Dedifferentiated amniotic fluid mesenchymal stem cell (primary cell): ENCODE data around the gene FEZF2.

ENCODE experiments used
- DNase-seq: peaks from one replicate; pipeline ENCODE4 v3.0.0-alpha.2; 2016; ENCODE audit errors: extremely low spot score

FEZF2 gene

DNA sequence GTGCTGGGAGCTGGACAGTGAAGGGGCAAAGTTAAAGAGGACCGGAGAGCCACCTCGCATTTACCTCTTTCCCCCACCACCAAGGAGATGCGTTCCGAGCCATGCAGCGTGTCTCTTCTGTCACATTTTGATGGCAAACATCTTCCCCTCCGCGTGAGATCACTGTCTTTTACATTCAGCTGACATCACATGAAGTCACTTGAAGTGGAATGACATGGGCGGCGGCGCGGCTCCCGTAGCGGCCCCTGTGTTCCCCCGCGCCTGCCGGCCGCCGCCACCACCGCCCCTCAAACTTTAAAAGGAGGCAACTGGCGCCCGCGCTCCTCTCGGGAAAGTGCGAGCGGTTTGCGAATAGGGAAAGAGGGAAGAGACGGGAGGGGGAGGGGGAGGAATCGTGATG is at the start of gene FEZF2:
Gene FEZF2, minus strand, starts transcription at position 336 of the 400 bp plus-strand sequence. CDS start 682 bp downstream, outside the sequence.
- DNase-seq: no peak

- DNase-seq: no peak
These were observed 47.9 kb upstream of the FEZF2 start for GRCh38 chr3:62421207-62421606.

- DNase-seq: no peak
These were observed 42.8 kb upstream of the FEZF2 start for GRCh38 chr3:62416144-62416543.

DNA sequence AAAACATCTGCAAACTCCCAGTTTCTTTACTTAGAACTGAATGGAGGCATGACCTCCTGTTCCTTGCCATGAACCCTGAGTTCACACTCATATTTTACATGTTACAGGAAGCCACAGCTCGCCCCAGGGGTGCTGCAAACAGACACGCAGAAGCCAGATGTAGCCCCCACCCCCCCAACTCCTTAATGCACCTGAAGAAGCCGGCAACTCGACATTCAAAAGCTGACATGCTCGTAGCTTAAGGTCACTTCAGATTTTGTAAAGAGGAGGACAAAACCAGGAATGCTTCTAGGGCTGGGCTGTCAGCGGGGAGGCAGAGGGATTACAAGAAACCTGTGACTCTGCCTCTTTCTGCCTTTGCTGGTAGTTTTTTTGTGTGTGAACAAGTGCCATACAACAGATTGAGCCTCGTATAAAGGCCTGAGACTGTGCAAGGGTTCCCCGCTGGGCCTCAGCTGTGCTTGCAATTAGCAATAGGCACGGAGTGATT is 42.0 kb upstream of the FEZF2 start:
- DNase-seq: no peak

DNA sequence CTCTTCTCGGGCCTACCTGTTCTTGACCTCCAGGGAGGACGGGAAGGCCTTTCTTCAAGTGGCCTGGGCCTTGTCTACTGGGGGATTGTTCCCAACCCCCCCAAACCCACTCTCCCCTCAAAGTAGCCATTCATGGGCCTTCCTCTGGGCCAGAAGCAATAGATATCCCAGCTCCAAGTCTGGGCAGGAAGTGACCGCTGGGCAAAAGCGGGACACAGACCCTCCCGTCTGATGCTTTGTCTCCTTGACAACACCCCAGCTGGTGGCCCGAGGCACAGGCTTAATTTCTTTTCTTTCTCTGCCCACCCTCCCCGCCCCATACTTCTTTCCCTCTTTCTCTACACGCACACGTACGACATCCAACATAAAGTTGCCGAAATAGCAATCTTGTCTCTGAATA is 41.4 kb upstream of the FEZF2 start:
- DNase-seq: no peak

DNA sequence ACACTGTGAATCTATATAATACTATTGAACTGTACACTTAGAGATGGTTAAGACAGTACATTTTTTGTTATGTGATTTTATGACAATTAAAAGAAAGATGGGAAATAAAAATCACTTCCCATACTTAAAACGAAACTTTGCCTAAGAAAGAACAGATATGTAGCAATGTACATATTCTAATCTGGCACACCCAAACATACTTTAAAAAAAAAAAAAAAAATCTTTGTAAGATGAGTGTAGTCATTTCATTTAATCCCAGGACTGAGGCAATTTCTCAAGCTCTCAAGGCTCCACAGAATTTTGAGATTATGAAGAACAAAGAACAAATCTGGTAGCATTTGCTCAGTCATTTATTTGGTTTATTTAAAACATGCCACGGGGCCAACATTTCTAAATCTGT is 40.3 kb upstream of the FEZF2 start:
- DNase-seq: no peak

DNA sequence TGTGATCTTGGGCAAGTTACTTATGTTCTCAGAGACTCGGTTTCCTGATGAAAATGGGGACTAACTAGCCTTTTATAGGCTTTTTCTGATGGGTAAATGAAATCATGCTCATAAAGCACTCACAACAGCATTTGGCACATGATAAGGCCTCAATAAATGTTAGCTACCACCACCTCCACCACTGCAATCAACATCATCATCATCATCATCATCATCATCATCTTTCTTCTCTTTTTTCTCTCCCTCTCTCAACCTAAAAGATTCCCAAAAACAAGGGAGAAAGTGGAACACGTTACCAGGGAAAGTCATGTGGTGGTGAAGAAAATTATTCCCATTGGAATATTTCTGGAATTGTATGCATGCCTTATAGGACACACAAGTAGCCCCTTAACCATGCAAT is 33.6 kb upstream of the FEZF2 start:
- no peak for DNase-seq

DNA sequence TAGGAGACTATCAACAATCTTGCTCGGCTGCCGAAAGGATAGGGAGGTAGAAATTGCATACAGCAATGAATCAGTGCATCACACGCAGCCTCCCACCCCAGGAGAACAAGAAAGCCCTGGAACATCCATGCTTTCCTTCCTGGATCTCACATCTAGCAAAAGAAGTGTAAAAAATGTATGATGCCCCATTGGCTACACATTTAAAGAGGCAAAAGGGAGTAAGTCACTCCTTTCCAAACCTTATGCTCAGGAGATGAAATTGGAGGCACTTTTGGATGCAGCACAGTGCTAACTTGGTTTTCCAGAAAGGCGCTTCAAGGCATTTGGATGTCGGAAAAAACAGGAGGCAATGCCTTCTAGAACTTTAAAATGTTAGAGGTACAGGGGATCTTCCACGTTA is 32.2 kb upstream of the FEZF2 start:
- DNase-seq: no peak

- DNase-seq: no peak
These were observed 31.8 kb upstream of the FEZF2 start for GRCh38 chr3:62405135-62405534.

DNA sequence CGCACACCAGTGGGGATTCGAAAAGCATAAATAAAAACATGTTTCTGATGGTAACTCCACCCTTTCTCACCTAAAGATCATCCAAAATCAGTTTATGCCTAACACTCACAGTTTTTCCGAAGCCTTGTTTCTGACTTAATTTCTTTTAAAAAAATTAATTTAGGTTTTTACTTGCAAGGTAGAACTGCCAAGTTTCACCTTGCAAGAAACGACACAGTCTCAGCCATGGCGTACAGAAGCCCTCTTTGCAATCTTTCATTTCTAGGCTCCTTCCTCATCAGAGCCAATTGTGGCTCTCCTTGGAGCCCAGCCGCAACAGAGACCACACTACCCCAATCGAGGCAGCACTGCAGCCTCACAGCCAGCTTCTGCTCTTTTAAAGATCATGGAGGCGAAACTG is 31.0 kb upstream of the FEZF2 start:
- no peak for DNase-seq

DNA sequence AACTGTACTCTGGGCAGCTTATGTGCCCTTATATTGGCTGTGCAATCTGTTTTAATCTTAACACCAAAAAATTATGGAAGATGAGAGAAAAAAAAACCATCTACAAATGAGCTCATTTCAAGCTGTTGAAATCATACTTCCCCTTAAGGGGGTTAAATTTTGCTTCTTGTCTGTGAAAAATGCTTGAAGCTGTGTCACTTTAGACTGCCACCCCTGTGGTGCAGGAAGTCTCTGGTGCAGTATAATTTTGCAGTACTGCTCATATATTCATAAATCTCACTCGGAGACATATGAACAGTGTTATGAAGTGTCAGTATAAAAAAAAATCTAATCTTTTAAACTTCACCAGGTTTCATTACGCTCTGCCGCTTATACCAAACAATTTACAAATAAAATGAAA is 30.4 kb upstream of the FEZF2 start:
- no peak for DNase-seq

DNA sequence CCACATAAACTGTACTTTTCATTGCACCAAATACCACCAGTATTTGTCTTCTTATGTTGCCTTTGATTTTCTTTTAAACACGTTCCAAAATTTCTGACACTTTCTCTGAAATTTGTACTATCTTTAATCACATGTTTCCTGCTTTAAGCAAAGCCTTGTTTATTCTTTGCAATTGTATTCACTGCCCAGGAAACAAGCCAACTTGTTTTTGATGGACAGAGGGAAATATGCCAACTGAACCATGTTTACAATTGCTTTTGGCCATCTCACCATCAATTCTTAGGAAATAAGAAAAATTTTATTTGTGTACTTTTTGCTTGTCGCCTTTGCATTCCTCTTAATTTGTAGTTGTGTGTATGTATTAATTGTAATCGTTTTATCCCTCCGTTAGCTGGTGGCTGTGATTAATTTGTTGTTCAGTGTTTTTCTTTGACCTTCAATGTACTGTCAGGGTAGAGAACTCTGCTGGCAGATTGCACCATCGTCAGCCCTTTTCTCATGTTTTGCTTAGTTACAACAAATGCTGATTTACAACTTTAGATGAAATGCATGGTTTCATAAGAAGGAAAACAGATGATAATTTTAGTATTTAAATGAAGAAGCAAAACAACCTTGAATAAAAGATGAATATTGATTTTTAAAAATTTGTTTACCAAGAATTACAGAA is 19.4 kb upstream of the FEZF2 start:
- DNase-seq: no peak

DNA sequence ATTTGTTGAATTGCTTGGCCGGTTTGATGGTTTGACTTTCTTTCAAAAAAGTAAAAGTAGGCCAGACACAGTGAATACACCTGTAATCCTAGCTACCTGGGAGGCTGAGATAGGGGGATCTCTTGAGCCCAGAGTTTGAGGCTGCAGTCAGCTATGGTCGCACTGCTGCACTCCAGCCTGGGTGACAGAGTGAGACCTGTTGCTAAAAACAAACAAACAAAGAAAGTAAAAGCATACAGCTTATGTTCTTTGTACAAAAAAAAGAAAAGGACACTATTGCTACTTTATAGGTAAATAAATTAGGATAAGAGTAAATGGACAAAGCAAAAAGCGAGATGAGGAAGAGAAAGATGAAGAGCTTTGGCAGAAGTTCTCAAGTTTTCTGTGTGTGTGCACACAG is 13.9 kb upstream of the FEZF2 start:
- no peak for DNase-seq

DNA sequence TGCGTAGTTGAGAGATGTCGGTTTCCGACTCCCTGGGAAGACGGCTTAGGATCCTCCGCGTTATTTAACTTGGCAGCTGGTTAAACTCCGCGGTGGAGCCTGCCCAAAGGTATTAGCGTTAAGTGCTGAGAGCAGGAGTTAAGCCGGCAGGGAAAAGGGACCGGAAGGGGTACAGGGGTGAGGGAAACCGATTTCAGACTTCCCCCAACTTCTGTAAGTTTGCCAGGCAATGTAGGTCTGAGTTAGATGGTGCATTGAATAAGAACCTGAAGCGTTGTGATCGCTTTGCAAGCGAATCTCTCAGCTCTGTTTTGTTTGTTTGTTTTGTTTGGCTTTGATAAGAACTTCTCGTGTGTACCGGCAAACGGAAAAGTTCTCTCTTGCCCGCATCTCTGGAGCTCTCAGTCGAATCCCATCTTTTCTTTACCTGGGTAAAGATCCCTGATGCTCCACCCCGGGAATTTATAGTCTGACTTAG is 6.0 kb upstream of the FEZF2 start:
- DNase-seq: no peak

DNA sequence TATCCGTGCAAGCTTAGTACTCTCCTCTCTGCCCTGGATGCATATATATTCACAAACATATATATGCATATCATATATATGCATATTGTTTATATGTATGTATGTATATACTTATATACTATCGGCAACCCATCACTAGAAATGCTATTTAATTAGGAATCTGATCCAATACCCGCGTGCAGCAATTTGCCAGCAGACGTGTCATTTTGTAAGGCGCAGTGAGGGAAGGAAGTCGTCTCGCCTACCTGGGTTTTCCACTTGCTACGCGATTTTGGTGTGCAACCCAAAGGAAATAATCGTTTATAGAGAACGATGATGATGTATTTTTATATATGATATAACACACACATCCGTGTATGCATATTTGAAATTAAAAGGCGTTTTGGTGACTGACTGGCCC is 5.6 kb upstream of the FEZF2 start:
- DNase-seq: no peak

- no peak for DNase-seq
These were observed 5.0 kb upstream of the FEZF2 start for GRCh38 chr3:62378311-62378789.

DNA sequence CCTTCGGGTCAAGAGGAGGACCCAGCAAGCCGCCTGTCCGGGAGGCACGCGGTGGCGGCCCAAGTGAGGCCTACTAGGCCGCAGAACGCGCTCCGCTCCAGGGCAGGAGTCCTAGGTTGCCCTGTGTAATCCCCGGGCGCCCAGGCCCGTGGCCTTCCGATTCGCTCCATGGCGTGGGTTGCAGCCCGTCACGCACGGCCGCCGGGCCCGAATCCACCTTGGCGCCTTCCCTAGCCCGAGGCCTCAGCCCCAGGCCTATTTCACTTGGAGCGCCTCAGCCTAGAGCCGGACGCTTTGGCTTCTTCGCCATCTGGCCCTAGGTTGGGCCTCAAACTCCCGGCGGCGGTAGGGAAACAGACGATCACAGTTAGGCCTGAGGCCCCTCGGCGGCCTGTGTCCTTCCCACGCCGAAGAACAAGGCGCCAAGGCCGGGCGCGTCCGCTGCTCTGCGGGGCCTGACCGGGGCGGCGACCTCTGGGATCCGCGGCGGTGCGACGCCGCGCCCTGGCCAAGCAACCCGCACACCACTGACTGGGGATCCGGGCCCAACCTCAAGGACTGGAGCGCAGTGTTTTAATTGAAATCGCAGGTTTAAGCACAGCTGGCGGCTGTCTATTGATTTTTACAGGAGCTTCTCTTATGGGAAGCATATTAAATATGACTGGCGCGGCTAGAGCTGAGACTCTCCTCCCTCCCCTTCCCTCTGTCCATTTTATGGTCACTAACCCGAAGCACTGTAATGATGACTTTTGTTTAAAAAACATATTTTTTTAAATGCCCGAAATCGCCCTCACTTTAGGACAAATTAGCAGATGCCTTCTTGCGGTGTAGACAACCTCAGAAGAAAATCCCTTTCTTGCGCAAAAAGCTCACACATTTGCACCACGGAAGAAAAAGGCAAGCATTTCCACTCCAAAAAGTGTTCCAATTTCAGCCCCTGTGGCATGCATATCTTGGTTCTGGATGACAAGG is 3.8 kb upstream of the FEZF2 start:
- no peak for DNase-seq

DNA sequence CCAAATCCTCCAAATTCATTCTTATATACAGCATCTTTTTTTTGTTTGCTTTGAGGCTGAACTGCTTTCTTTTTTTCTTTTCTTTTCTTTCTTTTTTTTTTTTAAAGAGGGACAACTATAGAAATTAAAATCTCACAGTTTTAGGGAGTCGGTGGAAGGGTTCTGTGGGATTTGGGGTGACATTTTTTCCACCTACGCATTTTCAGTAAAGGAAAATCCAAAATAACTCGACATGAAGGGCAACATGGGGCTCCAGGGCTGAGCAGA is 3.0 kb upstream of the FEZF2 start:
- no peak for DNase-seq

DNA sequence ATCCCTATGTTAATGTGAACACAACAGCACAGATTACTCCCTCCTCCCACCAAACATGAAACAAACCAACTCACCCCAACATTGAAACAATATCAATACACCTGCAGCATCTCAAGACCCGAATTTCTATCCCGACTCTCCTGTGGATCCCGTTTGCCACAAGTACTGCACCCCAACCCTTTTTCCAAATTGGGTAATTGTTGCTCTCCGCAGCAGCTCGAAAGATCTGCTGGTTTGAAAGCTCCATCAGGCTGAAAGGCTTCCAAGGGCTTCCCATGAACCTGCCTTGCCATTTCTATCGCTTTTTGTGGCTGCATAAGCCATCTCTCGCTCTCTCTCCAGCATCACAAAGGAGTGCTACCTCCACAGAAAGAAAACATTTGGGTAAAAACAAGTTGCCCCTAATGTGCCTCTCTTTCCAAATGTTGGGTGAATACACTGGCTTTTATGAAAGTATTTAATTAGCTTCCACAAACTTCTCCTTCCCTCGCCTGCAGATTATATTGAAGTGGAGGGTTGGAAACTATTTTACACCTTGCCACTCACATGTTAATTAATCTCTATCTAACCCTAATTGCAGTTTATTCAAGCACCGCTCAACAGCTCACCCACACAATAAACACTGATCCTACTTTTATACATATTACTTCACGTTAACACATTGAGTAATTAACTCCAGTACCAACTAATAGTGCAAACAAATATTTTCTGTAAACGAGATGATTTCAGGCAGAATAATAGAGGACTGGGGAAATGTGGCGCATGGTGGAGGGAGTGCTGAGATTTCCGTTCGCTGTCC is 2.5 kb upstream of the FEZF2 start:
- no peak for DNase-seq

- DNase-seq: no peak
These were observed 1.2 kb upstream of the FEZF2 start for GRCh38 chr3:62374341-62375218.

- DNase-seq: no peak
These were observed 474 bp upstream of the FEZF2 start for GRCh38 chr3:62373714-62374333.
